DND-41 (cell line): ENCODE data around the gene KRTAP2-2.
"Not testable (repeated sequence)": the region's sequence is repeated elsewhere in the genome, so short reads cannot be mapped to it uniquely, and the experiment has no call there.

Experiments
- ATAC-seq: fragments of 200-7000 bp; cut with Tn5 transposase; 3 replicates; pipeline ENCODE4 v1.9.1; 2021; ENCODE audit warnings: low read depth; ENCODE audit not compliant: insufficient read depth
- DNase-seq: peaks from one replicate; pipeline ENCODE4 v3.0.0-alpha.2; 2020
- H2AFZ ChIP-seq: 2 replicates; pipeline ENCODE4 v1.6.0; 2012; ENCODE audit warnings: low read depth, low read length
- H3K27ac ChIP-seq: 2 replicates; pipeline ENCODE4 v1.5.1; 2012; ENCODE audit warnings: low read length, inconsistent platforms
- H3K27me3 ChIP-seq: fragments of 200-600 bp; sonication (generic); 2 replicates; pipeline ENCODE4 v1.6.0; 2012; ENCODE audit warnings: low read length, mild to moderate bottlenecking, inconsistent platforms; ENCODE audit not compliant: insufficient read depth, poor library complexity
- H3K36me3 ChIP-seq: 2 replicates; pipeline ENCODE4 v1.5.1; 2012; ENCODE audit warnings: low read length, inconsistent platforms; ENCODE audit not compliant: insufficient read depth
- H3K4me1 ChIP-seq: 2 replicates; pipeline ENCODE4 v1.5.1; 2012; ENCODE audit warnings: mild to moderate bottlenecking, low read length; ENCODE audit not compliant: insufficient read depth
- H3K4me2 ChIP-seq: 2 replicates; pipeline ENCODE4 v1.6.0; 2012; ENCODE audit warnings: mild to moderate bottlenecking, moderate library complexity, low read length, inconsistent platforms; ENCODE audit not compliant: insufficient read depth
- H3K4me3 ChIP-seq, 2 experiments: fragments of 200-600 bp in 1 of 2; shearing (Covaris generic) in 1 of 2; 2 replicates each; pipeline ENCODE4 v1.5.1; 2012 to 2016; ENCODE audit warnings: inconsistent platforms in 2 of 2, low read length in 2 of 2, mild to moderate bottlenecking in 2 of 2, low read depth in 1 of 2, moderate library complexity in 1 of 2
- H3K79me2 ChIP-seq: 2 replicates; pipeline ENCODE4 v1.6.0; 2012; ENCODE audit warnings: low read length, inconsistent platforms; ENCODE audit not compliant: insufficient read depth
- H3K9ac ChIP-seq: 2 replicates; pipeline ENCODE4 v1.6.0; 2012; ENCODE audit warnings: low read depth, mild to moderate bottlenecking, inconsistent platforms, low read length, moderate library complexity
- H3K9me3 ChIP-seq: 2 replicates; pipeline ENCODE4 v1.5.1; 2012; ENCODE audit warnings: low read length, moderate library complexity, mild to moderate bottlenecking, inconsistent platforms; ENCODE audit not compliant: insufficient read depth, severe bottlenecking
- H4K20me1 ChIP-seq: 2 replicates; pipeline ENCODE4 v1.6.0; 2012; ENCODE audit warnings: low read length; ENCODE audit not compliant: insufficient read depth
- EZH2 ChIP-seq: IDR thresholded peaks from 3 replicates; pipeline ENCODE4 v1.6.1; 2012; ENCODE audit warnings: borderline replicate concordance, low read depth, mild to moderate bottlenecking, moderate library complexity, low read length, inconsistent platforms; ENCODE audit not compliant: severe bottlenecking
- TF ChIP-seq, protein P1 (sequence below): IDR thresholded peaks from 2 replicates; pipeline ENCODE4 v1.5.1; 2012; ENCODE audit warnings: borderline replicate concordance, low read length, moderate library complexity, mild to moderate bottlenecking; ENCODE audit not compliant: poor library complexity, severe bottlenecking; ENCODE audit errors: extremely low read depth

The KRTAP2-2 gene

DNA sequence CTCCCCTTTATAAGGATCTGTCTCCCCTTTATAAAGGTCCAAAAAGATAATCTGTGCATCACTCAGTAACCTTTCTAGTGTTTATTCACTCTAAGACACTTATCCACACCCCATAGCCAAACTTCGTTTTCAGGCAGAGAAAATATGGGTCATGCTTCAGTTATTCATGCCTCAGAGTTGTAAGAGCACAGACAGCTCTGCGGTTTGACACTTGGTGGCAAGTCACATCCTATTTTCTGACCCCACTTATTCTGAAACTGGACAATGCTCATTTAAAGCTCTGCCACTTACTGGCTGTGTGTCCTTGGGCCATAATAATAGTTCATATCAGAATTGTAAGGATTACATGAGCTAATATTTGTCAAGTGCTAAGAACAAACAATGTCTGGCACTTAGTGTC is 5.9 kb downstream of the KRTAP2-2 start:
- Histone ChIP-seq H3K27ac (no peak overlapping the region), H3K4me1 (no peaks in the 10 kb centered on the region), H3K4me3 (no peak overlapping the region), H3K79me2 (no peaks in the 10 kb centered on the region), H3K4me2 (no peak overlapping the region), H2AFZ (no peak overlapping the region), H3K27me3 (peaks cover 9% of the 10 kb centered on the region), H4K20me1 (no peaks in the 10 kb centered on the region), H3K36me3 (no peaks in the 10 kb centered on the region), H3K9ac (no peak overlapping the region), H3K9me3 (no peaks in the 10 kb centered on the region)
- TF ChIP-seq EZH2: no peak
- TF ChIP-seq, protein P1, sequence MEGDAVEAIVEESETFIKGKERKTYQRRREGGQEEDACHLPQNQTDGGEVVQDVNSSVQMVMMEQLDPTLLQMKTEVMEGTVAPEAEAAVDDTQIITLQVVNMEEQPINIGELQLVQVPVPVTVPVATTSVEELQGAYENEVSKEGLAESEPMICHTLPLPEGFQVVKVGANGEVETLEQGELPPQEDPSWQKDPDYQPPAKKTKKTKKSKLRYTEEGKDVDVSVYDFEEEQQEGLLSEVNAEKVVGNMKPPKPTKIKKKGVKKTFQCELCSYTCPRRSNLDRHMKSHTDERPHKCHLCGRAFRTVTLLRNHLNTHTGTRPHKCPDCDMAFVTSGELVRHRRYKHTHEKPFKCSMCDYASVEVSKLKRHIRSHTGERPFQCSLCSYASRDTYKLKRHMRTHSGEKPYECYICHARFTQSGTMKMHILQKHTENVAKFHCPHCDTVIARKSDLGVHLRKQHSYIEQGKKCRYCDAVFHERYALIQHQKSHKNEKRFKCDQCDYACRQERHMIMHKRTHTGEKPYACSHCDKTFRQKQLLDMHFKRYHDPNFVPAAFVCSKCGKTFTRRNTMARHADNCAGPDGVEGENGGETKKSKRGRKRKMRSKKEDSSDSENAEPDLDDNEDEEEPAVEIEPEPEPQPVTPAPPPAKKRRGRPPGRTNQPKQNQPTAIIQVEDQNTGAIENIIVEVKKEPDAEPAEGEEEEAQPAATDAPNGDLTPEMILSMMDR: no peak
- ATAC-seq (no peak), DNase-seq (no peak)

DNA sequence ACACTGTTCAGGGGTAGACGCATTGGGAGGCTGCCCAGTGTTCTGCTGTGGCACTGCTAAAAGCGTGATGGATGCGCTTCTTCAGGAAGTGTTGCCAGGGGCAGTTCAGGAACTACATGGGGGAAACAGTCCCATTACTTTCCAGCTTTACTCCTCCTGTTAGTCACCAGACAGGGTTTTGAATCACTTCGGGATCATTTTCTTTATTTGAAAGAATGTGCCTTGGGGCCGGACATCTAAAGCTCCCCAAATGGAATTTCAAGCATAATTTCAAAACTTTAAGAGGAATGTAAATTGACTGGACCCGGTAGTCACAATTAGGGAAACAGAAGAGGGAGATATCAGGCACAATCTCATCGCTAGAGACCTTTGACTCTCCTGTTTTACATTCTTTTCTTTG is 6.6 kb downstream of the KRTAP2-2 start:
- no peaks in the 10 kb centered on the region for H3K9me3 ChIP-seq
- ATAC-seq (no peak), DNase-seq (no peak)
- peaks cover 7% of the 10 kb centered on the region for H3K27me3 ChIP-seq
- no peaks in the 10 kb centered on the region for H4K20me1 ChIP-seq
- no peak overlapping the region for H3K9ac ChIP-seq
- no peak for TF ChIP-seq EZH2
- TF ChIP-seq, protein P1: no peak
- no peaks in the 10 kb centered on the region for H3K36me3 ChIP-seq
- no peak overlapping the region for H3K27ac ChIP-seq
- no peak overlapping the region for H3K4me2 ChIP-seq
- H3K4me1 ChIP-seq: no peaks in the 10 kb centered on the region
- no peaks in the 10 kb centered on the region for H3K79me2 ChIP-seq
- no peak overlapping the region for H2AFZ ChIP-seq
- no peak overlapping the region for H3K4me3 ChIP-seq

DNA sequence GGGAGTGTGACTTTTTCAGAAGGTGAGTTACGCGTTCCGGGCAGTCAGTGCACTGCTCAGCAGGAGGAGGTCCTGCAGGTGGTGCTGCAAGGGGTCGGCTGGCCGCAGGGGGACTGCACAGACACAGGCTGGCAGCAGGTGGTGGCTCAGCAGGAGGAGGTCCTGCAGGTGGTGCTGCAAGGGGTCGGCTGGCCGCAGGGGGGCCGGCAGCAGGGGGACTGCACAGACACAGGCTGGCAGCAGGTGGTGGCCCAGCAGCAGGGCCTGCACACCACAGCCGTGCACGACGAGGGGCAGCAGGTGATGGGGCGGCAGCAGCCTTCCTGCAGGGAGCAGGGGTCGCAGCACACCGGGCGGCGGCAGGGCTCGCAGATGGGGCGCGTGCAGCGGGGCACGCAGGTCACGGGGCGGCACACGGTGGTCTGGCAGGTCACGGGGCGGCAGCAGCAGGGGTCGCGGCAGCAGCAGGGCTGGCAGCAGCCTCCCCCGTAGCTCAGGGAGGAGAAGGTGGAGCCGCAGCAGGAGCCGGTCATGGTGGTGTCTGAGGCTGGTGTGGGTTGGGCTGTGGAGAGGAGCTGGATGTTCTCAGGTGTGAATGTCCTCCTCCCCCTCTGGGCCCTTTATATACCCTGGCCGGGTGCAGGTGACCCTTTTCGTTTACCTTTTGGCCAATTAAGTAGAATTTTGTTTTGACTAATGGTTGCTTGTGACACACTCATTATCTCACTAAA is 8.1 kb downstream of the KRTAP2-2 start, which contains the start of gene KRTAP2-1:
Gene KRTAP2-1, minus strand, starts transcription at position 582 of the 731 bp plus-strand sequence. Its CDS starts 49 bp downstream, at position 533.
- H3K27me3 ChIP-seq, H3K4me1 ChIP-seq, H2AFZ ChIP-seq, H3K27ac ChIP-seq, H3K4me2 ChIP-seq, H3K4me3 ChIP-seq, ATAC-seq, H3K79me2 ChIP-seq, DNase-seq, H3K9ac ChIP-seq, H3K36me3 ChIP-seq, H4K20me1 ChIP-seq, H3K9me3 ChIP-seq: not testable (repeated sequence)

DNA sequence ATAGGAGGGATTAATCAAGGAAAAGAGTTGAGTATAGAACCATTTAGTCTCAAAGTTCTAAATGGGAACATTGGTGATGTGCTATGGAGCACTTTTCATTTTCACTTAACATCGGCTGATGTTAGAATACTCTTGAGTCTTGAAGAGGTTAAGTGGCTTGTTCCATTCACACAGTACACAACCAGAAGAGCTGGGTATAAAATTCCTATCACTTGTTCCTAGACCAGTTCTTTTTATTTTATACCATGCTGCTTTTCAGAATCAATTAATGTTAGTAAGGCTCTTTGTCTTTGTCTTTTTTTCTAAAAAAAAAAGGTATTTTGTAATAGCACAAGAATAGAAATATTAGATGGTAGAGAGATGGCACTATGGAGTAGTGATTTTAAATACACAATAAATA is 12.1 kb downstream of the KRTAP2-2 start:
- Histone ChIP-seq H3K9me3 (peaks cover 2% of the 10 kb centered on the region), H4K20me1 (no peaks in the 10 kb centered on the region), H3K79me2 (no peaks in the 10 kb centered on the region)

DNA sequence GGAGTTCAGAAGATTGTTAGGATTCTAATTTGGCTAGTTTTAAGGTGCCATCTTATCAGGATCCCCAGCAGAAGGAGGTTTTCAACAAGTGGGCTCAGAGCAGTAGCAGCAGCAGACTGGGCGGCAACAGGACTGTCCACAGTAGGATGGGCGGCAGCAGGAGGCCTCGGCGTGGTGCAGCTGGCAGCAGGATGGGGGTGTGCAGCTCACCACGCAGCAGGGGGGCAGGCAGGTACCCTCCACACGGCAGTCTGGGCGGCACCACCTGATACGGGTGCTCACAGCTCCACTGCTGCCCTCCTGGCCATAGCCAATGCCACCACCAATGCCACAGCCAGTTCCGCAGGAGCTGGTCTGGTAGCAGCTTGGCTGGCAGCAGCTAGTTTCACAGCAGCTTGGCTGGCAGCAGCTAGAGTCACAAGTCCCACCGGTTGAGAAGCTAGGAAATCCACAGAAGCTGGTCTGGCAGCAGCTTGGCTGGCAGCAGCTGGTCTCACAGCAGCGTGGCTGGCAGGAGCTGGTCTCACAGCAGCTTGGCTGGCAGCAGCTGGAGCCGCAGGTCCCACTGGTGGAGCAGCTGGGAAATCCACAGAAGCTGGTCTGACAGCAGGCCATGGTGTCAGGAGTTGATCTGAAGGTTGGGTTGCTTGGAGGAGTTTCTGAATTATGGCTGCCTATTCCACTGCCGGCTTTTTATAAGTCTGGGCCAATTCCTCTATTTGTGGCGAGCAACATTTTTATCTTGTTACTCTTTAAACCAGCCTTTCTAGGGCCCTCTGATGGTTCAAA is 14.1 kb downstream of the KRTAP2-2 start, which contains the start of gene KRTAP1-1:
Gene KRTAP1-1, minus strand, starts transcription at position 668 of the 789 bp plus-strand sequence. Its CDS starts 53 bp downstream, at position 615.
- DNase-seq, H3K79me2 ChIP-seq, H3K4me1 ChIP-seq, H2AFZ ChIP-seq, H3K27me3 ChIP-seq, H3K27ac ChIP-seq, ATAC-seq, H3K4me2 ChIP-seq, H3K36me3 ChIP-seq, H3K9me3 ChIP-seq, H4K20me1 ChIP-seq, H3K4me3 ChIP-seq, H3K9ac ChIP-seq: not testable (repeated sequence)

More for the DNA sequence above, 12.1 kb downstream of the KRTAP2-2 start:
- no peak overlapping the region for H3K27ac ChIP-seq
- H3K9ac ChIP-seq: no peak overlapping the region
- H3K4me3 ChIP-seq: no peak overlapping the region
- H3K36me3 ChIP-seq: no peaks in the 10 kb centered on the region
- no peak for TF ChIP-seq EZH2
- TF ChIP-seq, protein P1: no peak
- no peak for DNase-seq
- no peak for ATAC-seq
- H3K4me2 ChIP-seq: no peak overlapping the region
- H3K27me3 ChIP-seq: peaks cover 6% of the 10 kb centered on the region
- H2AFZ ChIP-seq: no peak overlapping the region
- no peaks in the 10 kb centered on the region for H3K4me1 ChIP-seq
